PC-3 (cell line): ENCODE results near the gene SLC15A2. TPM values are rescaled to one million over a fixed set of nuclear protein-coding genes. Genes with fewer than 3 reads are reported as not detected.
"Not testable (repeated sequence)": the region's sequence is repeated elsewhere in the genome, so short reads cannot be mapped to it uniquely, and the experiment has no call there.

Experiments used
- ATAC-seq: fragments of 200-7000 bp; cut with Tn5 transposase; 2 replicates; pipeline ENCODE4 v1.9.1; 2020; ENCODE audit warnings: mild to moderate bottlenecking, moderate library complexity
- BruUV-seq: library from RNA; stranded (reverse); fragments of 400-500 nt; replicated peaks from 2 replicates; lab custom pipeline; 2021; lab: Mats Ljungman, UMichigan
- CTCF ChIA-PET: fragments of 300-600 bp; sonication (Branson Sonifier 250); formaldehyde crosslinking; loops from one replicate; lab custom pipeline; 2022; ENCODE audit warnings: antibody characterized with exemption; lab: Charles Lee
- POLR2A ChIA-PET: fragments of 300-600 bp; sonication (Branson Sonifier 250); formaldehyde crosslinking; loops from one replicate; lab custom pipeline; 2022; ENCODE audit warnings: antibody characterized with exemption; ENCODE audit not compliant: unreplicated experiment; lab: Charles Lee
- DNase-seq: peaks from one replicate; pipeline ENCODE4 v3.0.0-alpha.2; 2015
- H2AFZ ChIP-seq: fragments of 300-600 bp; sonication (generic); 2 replicates; pipeline ENCODE4 v1.6.0; 2016; ENCODE audit warnings: antibody characterized with exemption, low read length
- H3F3A ChIP-seq: fragments of 300-600 bp; sonication (generic); one replicate; pipeline ENCODE4 v1.6.0; 2017; ENCODE audit warnings: antibody characterized with exemption, low read length, control low read depth, mild to moderate bottlenecking; ENCODE audit not compliant: unreplicated experiment
- H3K27ac ChIP-seq: fragments of 300-600 bp; sonication (generic); 2 replicates; pipeline ENCODE4 v1.5.1; 2016; ENCODE audit warnings: mild to moderate bottlenecking, low read length
- H3K27me3 ChIP-seq: fragments of 300-600 bp; sonication (generic); 2 replicates; pipeline ENCODE4 v1.6.1; 2016; ENCODE audit warnings: low read length, mixed read lengths
- H3K36me3 ChIP-seq: fragments of 300-600 bp; sonication (generic); 2 replicates; pipeline ENCODE4 v1.6.1; 2016; ENCODE audit warnings: low read depth, mixed run types, low read length, mixed read lengths
- H3K4me1 ChIP-seq: fragments of 300-600 bp; sonication (generic); 2 replicates; pipeline ENCODE4 v1.5.1; 2016; ENCODE audit warnings: low read length; ENCODE audit not compliant: insufficient read depth
- H3K4me2 ChIP-seq: fragments of 300-600 bp; sonication (generic); 2 replicates; pipeline ENCODE4 v1.6.0; 2016; ENCODE audit warnings: low read length
- H3K4me3 ChIP-seq: fragments of 300-600 bp; sonication (generic); 2 replicates; pipeline ENCODE4 v1.5.1; 2016; ENCODE audit warnings: mild to moderate bottlenecking, low read length, mixed read lengths
- H3K79me2 ChIP-seq: fragments of 300-600 bp; sonication (generic); 2 replicates; pipeline ENCODE4 v1.6.1; 2017; ENCODE audit warnings: low read length, mixed read lengths
- H3K9ac ChIP-seq: fragments of 300-600 bp; sonication (generic); 2 replicates; pipeline ENCODE4 v1.6.0; 2016; ENCODE audit warnings: mild to moderate bottlenecking, low read length
- H3K9me2 ChIP-seq: fragments of 300-600 bp; sonication (generic); replicated peaks from 2 replicates; pipeline ENCODE4 v1.6.1; 2016; ENCODE audit warnings: mixed run types, low read length, mixed read lengths
- H3K9me3 ChIP-seq: fragments of 300-600 bp; sonication (generic); 2 replicates; pipeline ENCODE4 v1.6.1; 2016; ENCODE audit warnings: low read length, mixed read lengths
- H4K20me1 ChIP-seq: fragments of 300-600 bp; sonication (generic); 2 replicates; pipeline ENCODE4 v1.6.1; 2016; ENCODE audit warnings: low read length, mixed read lengths
- CTCF ChIP-seq: fragments of 300-600 bp; sonication (generic); conservative IDR thresholded peaks from 2 replicates; pipeline ENCODE4 v1.5.1; 2017; ENCODE audit warnings: antibody characterized with exemption, low read depth, mild to moderate bottlenecking, low read length
- EZH2 ChIP-seq: fragments of 300-600 bp; sonication (generic); IDR thresholded peaks from one replicate; pipeline ENCODE4 v1.6.1; 2017; ENCODE audit warnings: antibody characterized with exemption, mild to moderate bottlenecking, low read length; ENCODE audit not compliant: unreplicated experiment
- EZH2phosphoT487 ChIP-seq: fragments of 300-600 bp; sonication (generic); IDR thresholded peaks from 2 replicates; pipeline ENCODE4 v1.6.1; 2018; ENCODE audit warnings: mild to moderate bottlenecking, antibody characterized with exemption, low read length, borderline replicate concordance
- intact Hi-C: fragments of 100-400 bp; cut with micrococcal nuclease; formaldehyde crosslinking; loops from 2 replicates; pipeline ENCODE4 v1.9.0; 2023
- total RNA-seq: library from RNA; depleted of rRNA; stranded (reverse); fragments of >200 nt; gene quantifications from 2 replicates; pipeline ENCODE4 v1.2.3, GENCODE V29; 2014

Gene SLC15A2
- total RNA-seq, 1 experiment from 2014 or later = 0.91 TPM

DNA sequence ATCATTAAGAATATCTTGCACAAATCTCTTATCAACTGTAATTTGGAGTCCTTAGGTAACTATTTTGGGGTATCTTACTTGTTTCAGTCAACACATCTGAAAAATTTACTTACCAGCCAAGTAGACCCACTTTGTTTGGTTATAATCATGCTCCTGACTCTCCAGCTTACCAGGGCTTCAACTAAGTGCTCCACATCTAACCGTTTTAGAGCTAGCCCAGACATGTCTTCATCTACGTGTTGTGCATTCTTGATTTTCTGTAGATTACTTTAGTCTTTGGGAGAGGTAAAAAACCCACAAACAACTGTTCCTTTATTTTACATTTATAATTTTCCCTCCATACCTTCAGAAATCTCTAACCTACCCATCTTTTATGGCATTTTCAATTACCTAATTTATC lies 41.9 kb upstream of the SLC15A2 start:
- no peak overlapping the region for H3K4me2 ChIP-seq
- BruUV-seq = no TSS peak
- CTCF ChIA-PET = no interaction called here

GRCh38 chr3:121855555-121855954 lies 38.6 kb upstream of the SLC15A2 start:
- Histone ChIP-seq H3K27me3 (no peaks in the 10 kb centered on the region), H4K20me1 (no peaks in the 10 kb centered on the region), H3K4me1 (no peaks in the 10 kb centered on the region), H3K9ac (no peak overlapping the region), H3K9me3 (no peaks in the 10 kb centered on the region), H2AFZ (no peak overlapping the region), H3K36me3 (no peaks in the 10 kb centered on the region), H3K9me2 (no peaks in the 10 kb centered on the region), H3K27ac (no peak overlapping the region), H3K79me2 (no peaks in the 10 kb centered on the region), H3K4me2 (no peak overlapping the region), H3K4me3 (no peak overlapping the region), H3F3A (no peaks in the 10 kb centered on the region)
- POLR2A ChIA-PET = no interaction called here
- ATAC-seq = peak; percentile 72
- no TSS peak for BruUV-seq
- DNase-seq = peak; percentile 73
- intact Hi-C loops = loop anchor here (1.0 to 5.0 kb wide), 2 partner anchors 257 to 402 kb away; no protein-coding TSS in a partner anchor
- TF ChIP-seq CTCF (peak; percentile 84), EZH2 (no peak), EZH2phosphoT487 (no peak)
- CTCF ChIA-PET = no interaction called here

More for the DNA sequence above, 41.9 kb upstream of the SLC15A2 start:
- Histone ChIP-seq H3K36me3 (no peaks in the 10 kb centered on the region), H3F3A (no peaks in the 10 kb centered on the region), H3K27ac (no peak overlapping the region), H3K4me3 (no peak overlapping the region), H3K9me3 (no peaks in the 10 kb centered on the region), H2AFZ (no peak overlapping the region), H3K9ac (no peak overlapping the region), H3K27me3 (no peaks in the 10 kb centered on the region), H3K4me1 (no peaks in the 10 kb centered on the region), H3K79me2 (no peaks in the 10 kb centered on the region), H4K20me1 (no peaks in the 10 kb centered on the region), H3K9me2 (no peaks in the 10 kb centered on the region)
- DNase-seq (no peak), ATAC-seq (no peak)
- POLR2A ChIA-PET = no interaction called here
- intact Hi-C loops = loop anchor here (5.0 kb wide), 1 partner anchor 305 kb away; the partner anchor contains the start of gene POLQ
- TF ChIP-seq EZH2 (no peak), CTCF (0 out of 2 replicates have a peak, but pooled peaks have one; percentile 11)

GRCh38 chr3:121857778-121858177 lies 36.4 kb upstream of the SLC15A2 start:
- H3K4me2 ChIP-seq, H3K27ac ChIP-seq, H2AFZ ChIP-seq, H3K27me3 ChIP-seq, POLR2A ChIA-PET, H3K36me3 ChIP-seq, H3F3A ChIP-seq, CTCF ChIA-PET, DNase-seq, H3K9me3 ChIP-seq, H3K4me3 ChIP-seq, H4K20me1 ChIP-seq, ATAC-seq, H3K79me2 ChIP-seq, H3K9ac ChIP-seq, H3K4me1 ChIP-seq, BruUV-seq, H3K9me2 ChIP-seq: not testable (repeated sequence)
- intact Hi-C loops = loop anchor here (5.0 kb wide), 1 partner anchor 400 kb away; no protein-coding TSS in a partner anchor

GRCh38 chr3:121863247-121863646 lies 31.0 kb upstream of the SLC15A2 start:
- CTCF ChIA-PET, H3K79me2 ChIP-seq, ATAC-seq, H4K20me1 ChIP-seq, H3F3A ChIP-seq, H3K27me3 ChIP-seq, H3K9me3 ChIP-seq, BruUV-seq, H3K4me2 ChIP-seq, H2AFZ ChIP-seq, H3K36me3 ChIP-seq, H3K9ac ChIP-seq, H3K4me1 ChIP-seq, H3K9me2 ChIP-seq, H3K27ac ChIP-seq, DNase-seq, intact Hi-C loops, H3K4me3 ChIP-seq, POLR2A ChIA-PET: not testable (repeated sequence)
